NB4 (cell line): ENCODE results near the gene CCDC149.

Experiments used
- DNase-seq: peaks from one replicate; pipeline ENCODE4 v3.0.0; 2010; ENCODE audit warnings: low read depth
- H3K4me3 ChIP-seq: one replicate; pipeline ENCODE4 v1.5.1; 2011; ENCODE audit warnings: mild to moderate bottlenecking, low read depth, low read length, moderate library complexity
- MYC ChIP-seq: IDR thresholded peaks from 2 replicates; pipeline ENCODE4 v1.6.1; 2011; ENCODE audit warnings: low read depth, low read length
- POLR2A ChIP-seq: IDR thresholded peaks from 2 replicates; pipeline ENCODE4 v1.6.1; 2011; ENCODE audit warnings: mild to moderate bottlenecking; ENCODE audit not compliant: insufficient read length; ENCODE audit errors: extremely low read depth
- TF ChIP-seq, protein P1 (sequence below): IDR thresholded peaks from 2 replicates; pipeline ENCODE4 v1.6.1; 2011; ENCODE audit warnings: low read depth, low read length
- TF ChIP-seq, protein P2 (sequence below): IDR thresholded peaks from one replicate; pipeline ENCODE4 v1.5.1; 2012; ENCODE audit warnings: low read depth, low read length

CCDC149 gene

DNA sequence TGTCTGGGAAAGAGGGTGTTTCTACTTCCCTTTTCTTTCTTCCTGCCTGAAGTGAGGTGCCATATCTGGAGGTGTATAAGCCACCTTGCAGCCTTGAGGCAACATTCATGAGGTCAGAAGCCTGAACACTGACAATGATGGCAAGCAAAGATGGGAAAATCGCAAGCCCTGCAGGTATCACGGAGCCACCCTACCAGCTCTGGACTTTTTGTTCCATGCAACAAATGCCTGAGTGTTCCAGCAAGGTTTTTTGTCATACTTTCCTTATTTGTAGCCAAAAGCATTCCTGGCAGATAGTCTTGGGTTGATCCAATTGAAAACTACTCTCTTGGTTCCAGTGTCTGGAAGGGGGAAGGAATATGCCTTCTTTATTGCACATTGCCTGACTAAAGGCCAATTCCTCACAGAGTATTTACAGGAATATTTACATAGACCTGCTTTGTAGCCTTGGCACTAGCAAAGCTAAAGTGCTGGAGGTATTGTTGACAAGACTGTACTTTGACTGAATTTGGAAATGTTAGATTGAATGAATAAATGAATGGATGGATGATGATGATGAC, 131.8 kb downstream of the CCDC149 start:
- no peak for DNase-seq
- TF ChIP-seq POLR2A, result no peak
- TF ChIP-seq, protein P1, sequence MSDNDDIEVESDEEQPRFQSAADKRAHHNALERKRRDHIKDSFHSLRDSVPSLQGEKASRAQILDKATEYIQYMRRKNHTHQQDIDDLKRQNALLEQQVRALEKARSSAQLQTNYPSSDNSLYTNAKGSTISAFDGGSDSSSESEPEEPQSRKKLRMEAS, result no peak
- TF ChIP-seq MYC, result no peak
- TF ChIP-seq, protein P2, sequence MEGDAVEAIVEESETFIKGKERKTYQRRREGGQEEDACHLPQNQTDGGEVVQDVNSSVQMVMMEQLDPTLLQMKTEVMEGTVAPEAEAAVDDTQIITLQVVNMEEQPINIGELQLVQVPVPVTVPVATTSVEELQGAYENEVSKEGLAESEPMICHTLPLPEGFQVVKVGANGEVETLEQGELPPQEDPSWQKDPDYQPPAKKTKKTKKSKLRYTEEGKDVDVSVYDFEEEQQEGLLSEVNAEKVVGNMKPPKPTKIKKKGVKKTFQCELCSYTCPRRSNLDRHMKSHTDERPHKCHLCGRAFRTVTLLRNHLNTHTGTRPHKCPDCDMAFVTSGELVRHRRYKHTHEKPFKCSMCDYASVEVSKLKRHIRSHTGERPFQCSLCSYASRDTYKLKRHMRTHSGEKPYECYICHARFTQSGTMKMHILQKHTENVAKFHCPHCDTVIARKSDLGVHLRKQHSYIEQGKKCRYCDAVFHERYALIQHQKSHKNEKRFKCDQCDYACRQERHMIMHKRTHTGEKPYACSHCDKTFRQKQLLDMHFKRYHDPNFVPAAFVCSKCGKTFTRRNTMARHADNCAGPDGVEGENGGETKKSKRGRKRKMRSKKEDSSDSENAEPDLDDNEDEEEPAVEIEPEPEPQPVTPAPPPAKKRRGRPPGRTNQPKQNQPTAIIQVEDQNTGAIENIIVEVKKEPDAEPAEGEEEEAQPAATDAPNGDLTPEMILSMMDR, result no peak
- no peak overlapping the region for H3K4me3 ChIP-seq

DNA sequence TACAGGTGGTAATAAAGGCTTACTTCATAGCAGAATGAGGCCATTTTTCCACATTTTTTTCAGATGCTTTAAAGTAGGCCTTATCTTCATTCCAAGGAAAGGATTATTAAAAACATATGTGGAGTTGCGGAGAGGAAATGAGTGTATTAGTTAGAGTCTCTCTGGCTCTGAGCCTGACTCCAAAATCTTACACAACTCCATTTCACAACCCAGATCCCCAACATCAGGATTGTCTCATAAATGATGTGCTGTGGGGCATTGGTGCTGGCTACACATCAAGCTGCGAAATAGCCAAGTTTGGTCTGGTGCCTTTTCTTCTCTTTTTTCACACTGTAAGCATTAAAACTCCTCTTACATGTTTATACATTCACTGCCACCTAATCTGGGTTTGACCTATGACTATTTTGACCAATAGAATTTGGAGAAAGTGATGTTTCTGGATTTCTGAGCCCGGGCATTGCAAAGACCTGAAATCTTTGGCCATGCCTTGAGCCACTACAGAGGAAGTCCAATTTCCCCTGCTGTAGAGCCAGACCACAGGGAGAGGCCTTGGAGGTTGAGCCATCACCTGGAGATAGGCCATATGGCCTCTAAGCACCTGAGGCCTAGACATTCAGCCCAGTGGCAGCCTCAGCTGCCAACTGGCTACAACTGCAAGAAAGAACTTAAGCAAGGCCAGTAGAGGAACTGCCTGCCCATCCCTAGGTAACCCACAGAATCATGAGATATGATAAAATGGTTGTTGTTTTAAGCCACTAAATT, 134.2 kb downstream of the CCDC149 start:
- H3K4me3 ChIP-seq, result no peak overlapping the region
- no peak for DNase-seq
- TF ChIP-seq POLR2A (no peak), MYC (no peak)
- TF ChIP-seq, protein P2, result no peak
- TF ChIP-seq, protein P1, result no peak

DNA sequence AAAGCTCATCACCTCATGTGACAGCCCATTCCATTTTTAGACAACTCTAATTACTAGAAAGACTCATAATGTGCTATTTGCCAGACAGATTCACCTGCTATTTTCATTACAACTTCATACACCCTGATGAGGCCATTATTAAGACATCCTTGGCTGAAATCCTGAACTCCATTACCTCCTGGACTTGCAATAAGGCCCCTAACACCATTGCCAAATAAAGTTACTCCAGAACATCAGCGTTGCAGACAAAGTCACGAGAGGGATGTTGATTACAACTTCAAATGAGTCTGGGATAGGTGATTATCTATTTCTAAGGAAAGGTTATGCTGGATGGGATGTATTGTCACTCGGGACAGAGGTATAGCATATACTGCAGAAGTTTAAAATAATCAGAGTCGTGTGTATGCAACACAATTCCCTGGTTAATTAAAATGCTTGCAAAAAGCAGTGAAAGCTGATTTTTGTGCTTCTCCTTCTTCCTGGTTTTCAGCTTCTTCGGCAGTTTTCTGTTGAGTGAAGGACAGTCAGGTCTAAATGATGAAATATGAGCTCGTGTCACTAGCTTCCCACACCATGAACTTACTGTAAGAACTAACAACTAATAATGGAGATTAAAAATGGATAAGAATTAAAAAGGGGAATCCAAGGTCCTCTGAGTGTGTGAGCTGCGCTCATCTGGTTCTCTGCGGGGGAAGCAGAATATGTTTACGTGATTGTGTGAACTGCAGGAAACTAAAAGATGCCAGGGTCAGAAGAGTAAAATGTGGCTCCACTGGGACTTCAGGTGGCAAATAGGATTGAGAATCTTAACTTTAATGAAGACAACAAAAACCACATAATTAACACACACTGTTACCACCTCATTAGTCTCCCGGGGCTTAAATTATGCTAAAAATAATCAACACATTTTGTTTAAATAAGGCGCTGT, 135.0 kb downstream of the CCDC149 start:
- no peak overlapping the region for H3K4me3 ChIP-seq
- no peak for DNase-seq
- TF ChIP-seq, protein P1, result no peak
- TF ChIP-seq POLR2A (no peak), MYC (no peak)
- TF ChIP-seq, protein P2, result no peak

DNA sequence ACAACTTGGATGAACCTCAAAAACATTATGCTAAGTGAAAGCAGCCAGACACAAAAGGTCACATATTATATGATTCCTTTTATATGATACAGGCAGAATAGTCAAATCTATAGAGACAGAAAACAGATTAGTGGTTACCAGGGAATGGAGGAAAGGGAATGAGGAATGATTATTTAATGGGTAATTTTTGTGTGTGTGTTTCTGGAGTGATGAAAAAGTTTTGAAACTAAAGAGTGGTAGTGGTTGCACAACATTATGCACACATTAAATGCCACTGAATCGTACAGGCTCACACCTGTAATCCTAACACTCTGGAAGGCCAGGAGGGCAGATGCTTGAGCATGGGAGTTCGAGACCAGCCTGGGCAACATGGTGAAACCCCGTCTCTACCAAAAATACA, 137.1 kb downstream of the CCDC149 start:
- no peak overlapping the region for H3K4me3 ChIP-seq
- TF ChIP-seq, protein P2, result no peak
- TF ChIP-seq POLR2A (no peak), MYC (no peak)
- TF ChIP-seq, protein P1, result no peak
- no peak for DNase-seq

DNA sequence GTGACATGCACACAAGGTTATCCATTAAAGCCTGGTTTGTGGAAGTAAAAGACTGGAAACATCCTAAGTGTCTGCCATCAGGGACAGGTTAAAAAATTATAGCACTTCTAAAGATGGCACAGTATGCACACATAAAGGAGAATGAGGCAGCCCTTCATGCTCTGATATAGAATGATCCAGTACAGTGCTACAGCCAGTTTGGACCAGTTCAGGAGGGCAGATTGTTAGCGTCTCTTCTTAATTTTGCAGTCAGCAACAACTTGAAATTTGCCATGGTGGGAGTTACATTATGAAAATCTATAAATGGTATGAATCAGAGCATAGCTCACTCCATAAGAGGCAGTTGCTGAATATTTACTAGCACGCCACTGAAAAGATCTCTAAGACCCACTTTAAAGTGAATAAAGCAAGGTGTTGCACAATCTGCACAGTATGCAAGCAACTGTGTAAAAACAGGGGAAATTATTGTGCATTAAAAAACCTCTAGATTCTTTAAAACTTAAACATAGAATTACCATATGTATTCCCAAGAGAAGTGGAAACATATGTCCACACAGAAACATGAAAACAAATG, 137.7 kb downstream of the CCDC149 start:
- H3K4me3 ChIP-seq, result no peak overlapping the region
- TF ChIP-seq MYC (no peak), POLR2A (no peak)
- TF ChIP-seq, protein P2, result no peak
- TF ChIP-seq, protein P1, result no peak
- no peak for DNase-seq
